IgD-negative memory B cell (primary cell): Measurements from ENCODE around the gene IPO4. TPM values are rescaled to one million over a fixed set of nuclear protein-coding genes. Genes with fewer than 3 reads are reported as not detected.
A peak's percentile ranks its signal among the peaks of the same experiment; 100 is the strongest.

Experiments used
- H3K27ac Mint-ChIP-seq, 3 donors: one replicate each; pipeline ENCODE4 v1.8.0; 2020 to 2022; ENCODE audit warnings: mild to moderate bottlenecking in 3 of 3, mixed read lengths in 3 of 3, moderate library complexity in 1 of 3
- H3K27me3 Mint-ChIP-seq: one replicate; pipeline ENCODE4 v1.8.0; 2021; ENCODE audit warnings: mixed read lengths
- H3K36me3 Mint-ChIP-seq: one replicate; pipeline ENCODE4 v1.8.0; 2020; ENCODE audit warnings: mild to moderate bottlenecking, mixed read lengths
- H3K4me1 Mint-ChIP-seq, 3 donors: one replicate each; pipeline ENCODE4 v1.8.0; 2020 to 2022; ENCODE audit warnings: mixed read lengths in 3 of 3, mild to moderate bottlenecking in 1 of 3
- H3K4me3 Mint-ChIP-seq, 4 donors: one replicate each; pipeline ENCODE4 v1.8.0; 2020 to 2022; ENCODE audit warnings: mild to moderate bottlenecking in 4 of 4, mixed read lengths in 4 of 4, moderate library complexity in 3 of 4
- H3K9me3 Mint-ChIP-seq, 3 donors: one replicate each; pipeline ENCODE4 v1.8.0; 2020 to 2021; ENCODE audit warnings: mixed read lengths in 3 of 3, mild to moderate bottlenecking in 1 of 3
- polyA plus RNA-seq: library from polyadenylated mRNA; unstranded; fragments of 300-500 nt; fragmentation: Illumina TruSeq; gene quantifications from one replicate; pipeline ENCODE4 v1.2.3, GENCODE V29; 2021

Gene IPO4, protein sequence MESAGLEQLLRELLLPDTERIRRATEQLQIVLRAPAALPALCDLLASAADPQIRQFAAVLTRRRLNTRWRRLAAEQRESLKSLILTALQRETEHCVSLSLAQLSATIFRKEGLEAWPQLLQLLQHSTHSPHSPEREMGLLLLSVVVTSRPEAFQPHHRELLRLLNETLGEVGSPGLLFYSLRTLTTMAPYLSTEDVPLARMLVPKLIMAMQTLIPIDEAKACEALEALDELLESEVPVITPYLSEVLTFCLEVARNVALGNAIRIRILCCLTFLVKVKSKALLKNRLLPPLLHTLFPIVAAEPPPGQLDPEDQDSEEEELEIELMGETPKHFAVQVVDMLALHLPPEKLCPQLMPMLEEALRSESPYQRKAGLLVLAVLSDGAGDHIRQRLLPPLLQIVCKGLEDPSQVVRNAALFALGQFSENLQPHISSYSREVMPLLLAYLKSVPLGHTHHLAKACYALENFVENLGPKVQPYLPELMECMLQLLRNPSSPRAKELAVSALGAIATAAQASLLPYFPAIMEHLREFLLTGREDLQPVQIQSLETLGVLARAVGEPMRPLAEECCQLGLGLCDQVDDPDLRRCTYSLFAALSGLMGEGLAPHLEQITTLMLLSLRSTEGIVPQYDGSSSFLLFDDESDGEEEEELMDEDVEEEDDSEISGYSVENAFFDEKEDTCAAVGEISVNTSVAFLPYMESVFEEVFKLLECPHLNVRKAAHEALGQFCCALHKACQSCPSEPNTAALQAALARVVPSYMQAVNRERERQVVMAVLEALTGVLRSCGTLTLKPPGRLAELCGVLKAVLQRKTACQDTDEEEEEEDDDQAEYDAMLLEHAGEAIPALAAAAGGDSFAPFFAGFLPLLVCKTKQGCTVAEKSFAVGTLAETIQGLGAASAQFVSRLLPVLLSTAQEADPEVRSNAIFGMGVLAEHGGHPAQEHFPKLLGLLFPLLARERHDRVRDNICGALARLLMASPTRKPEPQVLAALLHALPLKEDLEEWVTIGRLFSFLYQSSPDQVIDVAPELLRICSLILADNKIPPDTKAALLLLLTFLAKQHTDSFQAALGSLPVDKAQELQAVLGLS
- 15.8 TPM for polyA plus RNA-seq

DNA sequence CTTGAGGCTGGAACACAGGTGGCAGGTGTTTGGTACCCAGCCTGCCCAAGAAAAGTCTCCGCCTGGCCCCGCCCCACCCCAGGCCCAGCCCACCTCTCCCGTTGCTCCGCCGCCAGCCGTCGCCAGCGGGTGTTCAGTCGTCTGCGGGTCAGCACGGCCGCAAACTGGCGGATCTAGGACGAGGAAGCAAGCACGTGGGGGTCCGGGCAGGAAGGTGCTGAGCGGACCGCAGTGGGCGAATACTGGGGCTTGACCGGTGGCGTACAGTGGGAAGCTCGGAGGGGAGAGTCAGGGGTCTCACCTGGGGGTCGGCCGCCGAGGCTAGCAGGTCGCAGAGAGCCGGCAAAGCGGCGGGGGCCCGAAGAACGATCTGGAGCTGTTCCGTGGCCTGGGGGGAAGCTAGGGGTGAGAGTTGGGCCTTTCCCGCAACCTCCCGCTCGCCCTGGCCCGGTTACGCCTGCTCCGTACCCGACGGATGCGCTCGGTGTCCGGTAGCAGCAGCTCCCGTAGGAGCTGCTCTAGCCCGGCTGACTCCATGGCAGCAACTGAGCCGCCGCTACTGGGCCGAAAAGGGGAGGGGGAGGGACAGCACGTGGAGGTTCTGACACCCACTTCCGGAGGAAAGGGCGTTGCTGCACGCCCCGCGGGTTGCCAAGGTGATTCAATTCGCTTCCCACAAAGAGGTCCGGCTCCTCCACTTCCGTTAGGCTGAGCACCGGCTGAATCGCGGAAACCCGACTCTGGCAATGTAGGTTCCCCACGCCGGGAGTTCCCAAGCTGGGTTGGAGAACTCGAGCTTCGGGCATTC is at the start of gene IPO4:
Gene IPO4, minus strand, starts transcription at position 566 of the 808 bp plus-strand sequence. Its CDS starts 29 bp downstream, at position 537.
- H3K27me3 Mint-ChIP-seq, result no peaks in the 10 kb centered on the region
- peak within 1 kb of the TSS; percentile 88 to 99 (median 95) for H3K27ac Mint-ChIP-seq
- H3K9me3 Mint-ChIP-seq, result no peaks in the 10 kb centered on the region
- H3K36me3 Mint-ChIP-seq, result peaks cover 1% of the 10 kb centered on the region
- H3K4me1 Mint-ChIP-seq, result peaks cover 16 to 18% (median 17%) of the 10 kb centered on the region in 3 donors
- H3K4me3 Mint-ChIP-seq, result peak within 1 kb of the TSS; percentile 90 to 100 (median 96)

GRCh38 chr14:24238123-24238522 is 49.5 kb upstream of the IPO4 start:
- Mint-ChIP-seq H3K27ac (peak overlapping the region in 1 of 3 donors; percentile 39), H3K4me1 (peaks cover 28 to 52% (median 44%) of the 10 kb centered on the region in 3 donors), H3K27me3 (no peaks in the 10 kb centered on the region), H3K9me3 (no peaks in the 10 kb centered on the region), H3K36me3 (no peaks in the 10 kb centered on the region), H3K4me3 (peak overlapping the region in 2 of 4 donors; percentile 39 to 92)

- Mint-ChIP-seq H3K9me3 (no peaks in the 10 kb centered on the region), H3K4me1 (peaks cover 21 to 53% (median 49%) of the 10 kb centered on the region in 3 donors), H3K27ac (peak overlapping the region in 1 of 3 donors; percentile 39), H3K36me3 (no peaks in the 10 kb centered on the region), H3K27me3 (no peaks in the 10 kb centered on the region), H3K4me3 (peak overlapping the region in 2 of 4 donors; percentile 1 to 92)
Observed at GRCh38 chr14:24237463-24237955, 48.9 kb upstream of the IPO4 start.

GRCh38 chr14:24236689-24237462 is 48.3 kb upstream of the IPO4 start:
- Mint-ChIP-seq H3K4me1 (peaks cover 23 to 53% (median 48%) of the 10 kb centered on the region in 3 donors), H3K4me3 (peak overlapping the region in 1 of 4 donors; percentile 92), H3K36me3 (no peaks in the 10 kb centered on the region), H3K27me3 (no peaks in the 10 kb centered on the region), H3K27ac (peak overlapping the region in 1 of 3 donors; percentile 77), H3K9me3 (no peaks in the 10 kb centered on the region)

DNA sequence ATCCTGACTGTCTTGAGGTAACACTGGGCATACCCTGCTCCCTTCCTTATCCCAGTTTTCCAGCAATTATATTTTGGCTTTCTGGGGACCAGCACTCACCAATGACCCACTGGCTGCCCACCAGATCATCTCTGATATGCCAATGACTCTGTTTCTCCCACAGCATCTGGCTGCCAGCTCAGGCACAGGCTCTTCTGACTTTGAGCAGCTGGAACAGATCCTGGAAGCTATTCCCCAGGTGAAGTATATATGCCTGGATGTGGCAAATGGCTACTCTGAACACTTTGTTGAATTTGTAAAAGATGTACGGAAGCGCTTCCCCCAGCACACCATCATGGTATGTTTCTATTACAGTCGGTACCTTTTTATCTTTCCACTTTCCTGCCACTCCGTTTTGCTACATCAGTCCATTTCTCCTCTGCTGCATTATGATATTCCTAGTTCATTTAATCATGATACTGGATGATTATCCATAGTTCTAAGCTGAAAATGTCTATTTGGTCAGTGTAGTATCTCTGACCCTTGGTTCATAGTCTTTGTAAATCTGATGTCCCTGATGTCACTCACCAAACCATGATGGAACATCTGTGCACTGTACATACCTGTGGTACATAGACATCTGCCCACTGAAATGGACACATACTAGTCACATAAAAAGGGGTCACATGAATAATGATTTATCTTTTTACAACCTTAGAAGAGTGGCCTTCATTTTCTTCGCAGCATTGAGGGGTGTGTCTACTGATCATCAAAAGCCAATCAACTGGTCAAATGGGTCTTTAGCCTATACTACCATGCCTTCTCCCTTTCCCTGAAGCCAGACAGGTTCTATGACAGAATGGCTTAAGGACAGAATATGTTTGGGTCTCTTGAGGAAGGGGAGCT is 47.4 kb upstream of the IPO4 start:
- no peaks in the 10 kb centered on the region for H3K9me3 Mint-ChIP-seq
- H3K4me1 Mint-ChIP-seq, result peaks cover 30 to 57% (median 53%) of the 10 kb centered on the region in 3 donors
- peak overlapping the region; percentile 76 to 81 (median 77) for H3K27ac Mint-ChIP-seq
- no peaks in the 10 kb centered on the region for H3K36me3 Mint-ChIP-seq
- H3K4me3 Mint-ChIP-seq, result peak overlapping the region in 1 of 4 donors; percentile 92
- H3K27me3 Mint-ChIP-seq, result no peaks in the 10 kb centered on the region

DNA sequence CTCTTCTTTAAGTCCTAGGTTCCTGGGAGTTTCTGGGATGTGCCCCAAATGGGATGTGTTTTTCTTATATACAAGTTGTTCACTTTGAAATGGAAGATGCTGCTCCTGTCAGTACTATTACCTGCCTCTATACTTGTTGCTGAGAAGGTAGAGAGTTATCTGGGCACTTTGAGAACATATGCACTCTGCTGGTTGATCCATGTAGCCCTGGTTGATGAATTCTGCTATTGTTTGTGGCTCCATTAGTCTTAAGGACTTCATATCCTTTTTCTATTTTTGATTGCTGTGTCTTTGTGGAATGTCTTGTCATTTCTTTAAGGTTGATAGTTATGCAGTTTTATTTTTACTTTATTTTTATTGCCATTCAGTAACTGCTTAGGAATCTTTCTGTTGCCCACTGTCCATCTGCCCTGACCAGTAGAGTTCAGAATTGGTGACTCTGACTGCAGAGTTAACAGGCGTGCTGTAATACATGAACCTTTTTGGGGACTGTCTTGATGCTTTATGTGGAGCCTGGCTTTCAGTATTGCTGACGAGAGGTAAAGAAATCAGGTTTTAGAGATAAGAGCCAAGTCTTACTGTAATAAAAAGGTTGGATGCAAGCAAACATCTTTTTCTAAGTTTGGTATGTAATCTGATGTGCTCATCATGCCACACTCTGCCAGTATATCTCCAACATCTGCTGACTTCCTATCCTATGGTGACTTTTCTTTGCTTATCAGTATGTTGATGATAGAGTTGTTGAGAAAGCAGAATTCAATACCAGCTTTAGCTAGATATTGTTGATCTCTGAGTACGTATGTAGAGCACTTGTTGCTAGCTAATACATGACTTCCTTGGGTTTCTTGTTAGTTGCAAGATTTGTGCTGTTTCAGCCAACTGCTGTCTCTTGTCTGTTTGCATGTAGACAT is 45.7 kb upstream of the IPO4 start:
- Mint-ChIP-seq H3K4me1 (peaks cover 22 to 45% (median 41%) of the 10 kb centered on the region in 3 donors), H3K27ac (peak overlapping the region; percentile 82 to 89 (median 88)), H3K27me3 (no peaks in the 10 kb centered on the region), H3K4me3 (peak overlapping the region; percentile 16 to 92 (median 42)), H3K9me3 (no peaks in the 10 kb centered on the region), H3K36me3 (no peaks in the 10 kb centered on the region)

- Mint-ChIP-seq H3K36me3 (no peaks in the 10 kb centered on the region), H3K27ac (peak overlapping the region in 2 of 3 donors; percentile 88 to 94), H3K27me3 (no peaks in the 10 kb centered on the region), H3K4me3 (peak overlapping the region; percentile 92 to 100 (median 99)), H3K9me3 (no peaks in the 10 kb centered on the region), H3K4me1 (peaks cover 25 to 38% (median 35%) of the 10 kb centered on the region in 3 donors)
Observed at GRCh38 chr14:24233538-24233866, 44.9 kb upstream of the IPO4 start.

DNA sequence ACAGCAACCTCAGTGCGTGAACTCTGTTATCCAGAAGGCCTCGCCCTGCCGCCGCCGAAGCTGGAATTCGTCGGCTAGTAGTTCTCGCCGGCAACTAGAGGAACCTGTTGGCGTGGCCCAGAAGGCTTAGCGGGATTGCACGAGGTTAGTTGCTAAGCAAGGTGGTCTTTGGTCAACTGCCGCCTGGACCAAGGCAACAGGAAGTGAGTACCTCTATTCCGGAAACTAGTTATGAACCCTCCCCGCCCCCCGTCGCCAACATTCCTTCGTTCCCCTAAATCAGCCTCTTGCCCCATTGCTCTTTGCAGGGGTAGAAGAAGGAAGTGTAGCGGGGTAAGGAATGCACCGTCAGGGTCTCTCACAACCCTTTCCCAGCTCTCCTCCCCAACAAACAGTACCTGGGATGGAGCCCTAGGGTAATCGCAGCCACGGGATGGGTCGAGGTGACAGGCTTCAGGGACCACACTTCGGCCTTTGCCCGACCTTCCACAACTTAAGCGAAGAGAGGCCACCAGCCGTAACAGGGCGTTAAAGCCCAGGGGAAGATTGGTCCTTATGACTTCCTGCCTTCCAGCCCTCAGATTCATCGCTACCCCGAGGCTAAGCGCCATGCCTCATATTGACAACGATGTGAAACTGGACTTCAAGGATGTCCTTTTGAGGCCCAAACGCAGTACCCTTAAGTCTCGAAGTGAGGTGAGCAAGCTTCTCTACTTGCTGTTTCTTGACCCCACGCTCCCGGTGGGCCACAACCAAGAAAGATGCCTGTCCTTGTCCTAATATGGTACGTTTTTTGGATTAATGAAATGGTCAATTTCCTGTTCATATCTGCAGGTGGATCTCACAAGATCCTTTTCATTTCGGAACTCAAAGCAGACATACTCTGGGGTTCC is 44.3 kb upstream of the IPO4 start, which contains the start of gene GMPR2:
Gene GMPR2, plus strand, starts transcription at position 285 of the 893 bp plus-strand sequence. Its CDS starts 325 bp downstream, at position 610.
- no peaks in the 10 kb centered on the region for H3K36me3 Mint-ChIP-seq
- H3K27me3 Mint-ChIP-seq, result no peaks in the 10 kb centered on the region
- peak within 1 kb of the TSS; percentile 88 to 97 (median 94) for H3K27ac Mint-ChIP-seq
- H3K4me1 Mint-ChIP-seq, result peaks cover 25 to 34% (median 31%) of the 10 kb centered on the region in 3 donors
- no peaks in the 10 kb centered on the region for H3K9me3 Mint-ChIP-seq
- H3K4me3 Mint-ChIP-seq, result peak within 1 kb of the TSS; percentile 92 to 100 (median 99)

DNA sequence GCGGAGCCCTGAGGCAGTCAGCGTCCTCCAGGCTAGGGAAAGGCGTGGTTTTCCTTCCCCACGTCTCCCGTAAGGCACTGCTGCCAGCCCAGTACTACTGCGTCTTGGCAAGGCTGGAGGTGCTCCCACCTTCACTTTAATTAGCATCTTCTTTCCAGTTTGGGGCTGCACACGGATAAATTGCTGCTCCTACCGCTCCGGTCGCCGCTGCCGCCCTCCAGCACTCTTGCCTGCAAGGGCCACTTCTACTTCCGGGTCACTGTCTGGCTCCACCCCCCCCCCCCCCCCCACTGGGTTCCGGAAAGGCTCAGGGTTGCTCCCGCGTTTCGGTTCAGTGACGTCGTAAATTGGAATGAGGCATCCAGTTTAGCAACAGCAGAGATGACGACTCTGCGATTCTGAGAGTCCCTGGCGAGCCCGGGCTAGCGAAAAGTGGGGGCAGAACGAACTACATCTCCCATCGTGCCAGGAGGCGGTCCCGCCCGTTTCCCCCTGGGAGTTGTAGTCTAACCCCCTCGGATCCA is 43.6 kb upstream of the IPO4 start, which contains the start of gene NEDD8:
Gene NEDD8, minus strand, starts transcription at position 247 of the 524 bp plus-strand sequence. Its CDS starts 100 bp downstream, at position 147.
- Mint-ChIP-seq H3K9me3 (no peaks in the 10 kb centered on the region), H3K4me1 (peaks cover 27 to 34% (median 28%) of the 10 kb centered on the region in 3 donors)

DNA sequence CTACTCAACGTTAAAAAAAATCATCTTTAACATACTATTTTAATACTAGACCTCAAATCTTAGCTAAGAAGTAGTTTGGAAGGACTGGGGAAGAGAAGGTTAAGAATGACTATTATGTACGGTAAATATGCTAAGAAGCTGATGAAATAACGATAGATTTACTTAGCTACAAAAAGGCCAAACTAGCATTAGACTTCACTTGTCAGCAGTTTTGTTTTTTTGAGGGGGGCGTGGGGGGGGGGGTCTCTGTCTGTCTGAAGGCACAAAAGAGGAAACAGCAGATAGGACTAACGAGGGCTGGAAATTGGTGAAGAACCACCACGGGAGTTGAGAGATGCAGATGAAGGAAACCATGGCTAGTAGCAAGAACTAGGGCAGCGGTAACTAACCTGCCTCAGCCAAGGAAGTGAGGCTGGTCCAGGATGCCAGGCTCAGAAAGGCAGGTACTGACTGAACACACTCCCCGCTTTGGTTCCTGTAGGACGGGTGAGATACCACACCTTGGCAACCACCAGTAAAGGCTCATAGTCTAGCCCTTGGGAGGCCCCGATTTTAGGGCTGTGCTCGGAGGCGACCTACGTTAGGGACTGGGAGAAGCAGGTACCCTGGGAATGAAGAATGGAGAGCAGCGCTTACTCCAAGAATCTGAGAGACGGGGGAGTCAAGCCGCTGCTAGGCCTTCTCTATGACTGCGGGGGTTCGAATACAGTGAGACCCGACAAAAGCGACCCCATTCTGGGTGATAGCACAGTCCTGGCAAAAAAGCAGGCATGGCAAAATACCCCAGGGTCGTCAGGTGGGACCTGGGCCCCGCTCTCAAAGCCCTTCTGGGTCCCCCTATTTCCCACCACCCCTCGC is 42.9 kb upstream of the IPO4 start:
- no peaks in the 10 kb centered on the region for H3K27me3 Mint-ChIP-seq
- no peaks in the 10 kb centered on the region for H3K36me3 Mint-ChIP-seq
- H3K27ac Mint-ChIP-seq, result peak overlapping the region; percentile 86 to 97 (median 88)
- no peaks in the 10 kb centered on the region for H3K9me3 Mint-ChIP-seq
- H3K4me1 Mint-ChIP-seq, result peaks cover 22 to 38% (median 33%) of the 10 kb centered on the region in 3 donors
- peak overlapping the region; percentile 92 to 100 (median 99) for H3K4me3 Mint-ChIP-seq

More for the DNA sequence above, 43.6 kb upstream of the IPO4 start, which contains the start of gene NEDD8:
- no peaks in the 10 kb centered on the region for H3K27me3 Mint-ChIP-seq
- H3K36me3 Mint-ChIP-seq, result no peaks in the 10 kb centered on the region
- peak within 1 kb of the TSS; percentile 88 to 97 (median 94) for H3K27ac Mint-ChIP-seq
- H3K4me3 Mint-ChIP-seq, result peak within 1 kb of the TSS; percentile 92 to 100 (median 99)
